Measurements from ENCODE around the gene XIRP2. TPM values are rescaled to one million over a fixed set of nuclear protein-coding genes. Genes with fewer than 3 reads are reported as not detected.

XIRP2 gene
- total RNA-seq, 2 experiments from 2014 or later = not detected

DNA sequence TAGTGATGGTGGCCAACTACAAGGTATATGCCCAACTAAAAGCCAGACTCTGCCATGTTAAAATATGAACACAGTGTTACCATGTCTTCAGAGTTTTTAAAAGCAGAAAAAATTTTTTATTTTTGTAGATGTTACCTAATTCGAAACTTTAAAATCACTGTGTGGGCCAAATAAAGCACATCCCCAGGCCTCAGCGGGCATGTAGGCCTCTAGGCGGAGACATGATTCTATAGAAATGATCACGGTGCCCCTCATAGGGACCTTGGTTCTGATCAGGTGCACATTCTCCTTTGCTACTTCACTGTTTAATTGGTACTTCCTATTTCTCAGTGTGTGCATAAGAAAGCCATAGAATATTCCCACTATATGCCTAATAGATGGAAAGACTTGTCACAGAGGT, 349.2 kb downstream of the XIRP2 start:
- no peaks in the 10 kb centered on the region for H3K9me3 Mint-ChIP-seq
- no peak for DNase-seq
- no peak for ATAC-seq (ENCODE audit: poor library complexity)
- ChIA-PET POLR2A (no interaction called here), CTCF (no interaction called here)
- intact Hi-C loops (cut with DNase I, micrococcal nuclease) = no loop called here
- H3K4me3 Mint-ChIP-seq = no peak overlapping the region
- no peak overlapping the region for H3K4me3 ChIP-seq (ENCODE audit: low read length)
- H3K36me3 ChIP-seq (ENCODE audit: insufficient read depth, low read length) = no peaks in the 10 kb centered on the region
- TF ChIP-seq, protein P1, sequence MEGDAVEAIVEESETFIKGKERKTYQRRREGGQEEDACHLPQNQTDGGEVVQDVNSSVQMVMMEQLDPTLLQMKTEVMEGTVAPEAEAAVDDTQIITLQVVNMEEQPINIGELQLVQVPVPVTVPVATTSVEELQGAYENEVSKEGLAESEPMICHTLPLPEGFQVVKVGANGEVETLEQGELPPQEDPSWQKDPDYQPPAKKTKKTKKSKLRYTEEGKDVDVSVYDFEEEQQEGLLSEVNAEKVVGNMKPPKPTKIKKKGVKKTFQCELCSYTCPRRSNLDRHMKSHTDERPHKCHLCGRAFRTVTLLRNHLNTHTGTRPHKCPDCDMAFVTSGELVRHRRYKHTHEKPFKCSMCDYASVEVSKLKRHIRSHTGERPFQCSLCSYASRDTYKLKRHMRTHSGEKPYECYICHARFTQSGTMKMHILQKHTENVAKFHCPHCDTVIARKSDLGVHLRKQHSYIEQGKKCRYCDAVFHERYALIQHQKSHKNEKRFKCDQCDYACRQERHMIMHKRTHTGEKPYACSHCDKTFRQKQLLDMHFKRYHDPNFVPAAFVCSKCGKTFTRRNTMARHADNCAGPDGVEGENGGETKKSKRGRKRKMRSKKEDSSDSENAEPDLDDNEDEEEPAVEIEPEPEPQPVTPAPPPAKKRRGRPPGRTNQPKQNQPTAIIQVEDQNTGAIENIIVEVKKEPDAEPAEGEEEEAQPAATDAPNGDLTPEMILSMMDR (IDR thresholded peaks at IDR 0.05) = no peak
- H3K27ac ChIP-seq (ENCODE audit: low read depth in 1 of 2, low read length in 2 of 2) = no peak overlapping the region
- no peaks in the 10 kb centered on the region for H3K4me1 Mint-ChIP-seq (ENCODE audit: low read depth)
- H3K4me1 ChIP-seq (ENCODE audit: insufficient read depth, low read length) = no peaks in the 10 kb centered on the region
- no peak overlapping the region for H3K27ac Mint-ChIP-seq
- no peaks in the 10 kb centered on the region for H3K27me3 ChIP-seq (ENCODE audit: control insufficient read depth in 1 of 2, insufficient read depth in 2 of 2, low read length in 2 of 2)
- no peaks in the 10 kb centered on the region for H3K27me3 Mint-ChIP-seq
- H3K36me3 Mint-ChIP-seq (ENCODE audit: low read depth) = no peaks in the 10 kb centered on the region
- no peaks in the 10 kb centered on the region for H3K9me3 ChIP-seq (ENCODE audit: control insufficient read depth in 1 of 2, insufficient read depth in 1 of 2, low read length in 2 of 2)

DNA sequence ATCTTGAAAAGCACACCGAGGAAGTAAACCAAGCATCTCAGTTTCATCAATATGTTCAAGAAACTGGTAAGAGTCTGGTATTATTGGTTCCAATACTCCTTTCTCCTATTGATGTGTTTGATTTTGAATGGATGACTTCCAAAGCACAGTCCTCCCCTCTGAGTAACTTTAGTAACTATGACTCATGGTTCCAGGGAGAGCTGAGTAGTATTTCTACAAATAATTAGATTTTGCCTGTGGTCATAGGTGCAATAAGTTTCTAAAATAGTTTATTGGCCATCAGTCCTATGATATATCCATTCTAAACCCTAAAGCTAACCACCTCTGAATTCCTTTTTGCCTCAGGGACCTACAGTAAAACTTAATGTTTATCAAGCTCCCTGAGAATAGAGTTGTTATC, 352.4 kb downstream of the XIRP2 start:
- no peaks in the 10 kb centered on the region for H3K4me1 ChIP-seq (ENCODE audit: insufficient read depth, low read length)
- no peaks in the 10 kb centered on the region for H3K36me3 ChIP-seq (ENCODE audit: insufficient read depth, low read length)
- POLR2A ChIA-PET = no interaction called here
- TF ChIP-seq, protein P1 (IDR thresholded peaks at IDR 0.05) = no peak
- Mint-ChIP-seq H3K36me3 (ENCODE audit: low read depth) (no peaks in the 10 kb centered on the region), H3K27me3 (no peaks in the 10 kb centered on the region), H3K27ac (no peak overlapping the region), H3K9me3 (no peaks in the 10 kb centered on the region), H3K4me3 (no peak overlapping the region), H3K4me1 (ENCODE audit: low read depth) (no peaks in the 10 kb centered on the region)
- no peak overlapping the region for H3K4me3 ChIP-seq (ENCODE audit: low read length)
- no peaks in the 10 kb centered on the region for H3K9me3 ChIP-seq (ENCODE audit: control insufficient read depth in 1 of 2, insufficient read depth in 1 of 2, low read length in 2 of 2)
- H3K27me3 ChIP-seq (ENCODE audit: control insufficient read depth in 1 of 2, insufficient read depth in 2 of 2, low read length in 2 of 2) = no peaks in the 10 kb centered on the region
- CTCF ChIA-PET = no interaction called here
- no peak for DNase-seq
- no peak for ATAC-seq (ENCODE audit: poor library complexity)
- intact Hi-C loops (cut with DNase I, micrococcal nuclease) = no loop called here
- no peak overlapping the region for H3K27ac ChIP-seq (ENCODE audit: low read depth in 1 of 2, low read length in 2 of 2)

- Histone ChIP-seq H3K36me3 (ENCODE audit: insufficient read depth, low read length) (no peaks in the 10 kb centered on the region), H3K27ac (ENCODE audit: low read depth in 1 of 2, low read length in 2 of 2) (no peak overlapping the region), H3K4me3 (ENCODE audit: low read length) (no peak overlapping the region), H3K4me1 (ENCODE audit: insufficient read depth, low read length) (no peaks in the 10 kb centered on the region), H3K9me3 (ENCODE audit: control insufficient read depth in 1 of 2, insufficient read depth in 1 of 2, low read length in 2 of 2) (no peaks in the 10 kb centered on the region), H3K27me3 (ENCODE audit: control insufficient read depth in 1 of 2, insufficient read depth in 2 of 2, low read length in 2 of 2) (no peaks in the 10 kb centered on the region)
- no peak for ATAC-seq (ENCODE audit: poor library complexity)
- Mint-ChIP-seq H3K27me3 (no peaks in the 10 kb centered on the region), H3K9me3 (no peaks in the 10 kb centered on the region), H3K4me1 (ENCODE audit: low read depth) (no peaks in the 10 kb centered on the region), H3K27ac (no peak overlapping the region), H3K4me3 (no peak overlapping the region), H3K36me3 (ENCODE audit: low read depth) (no peaks in the 10 kb centered on the region)
- ChIA-PET POLR2A (no interaction called here), CTCF (no interaction called here)
- TF ChIP-seq, protein P1 (IDR thresholded peaks at IDR 0.05) = no peak
- no peak for DNase-seq
- intact Hi-C loops (cut with DNase I, micrococcal nuclease) = no loop called here
Observed at GRCh38 chr2:167249197-167249596, 360.9 kb downstream of the XIRP2 start.

Data from CD4-positive, alpha-beta T cell (primary cell).